Measurements from ENCODE around the gene EXD1. TPM values are rescaled to one million over a fixed set of nuclear protein-coding genes. Genes with fewer than 3 reads are reported as not detected.
A peak's percentile ranks its signal among the peaks of the same experiment; 100 is the strongest.

Gene EXD1
- total and polyA plus RNA-seq, 2 of the 13 experiments (the other 11 are each of a cell fraction or from before 2014, with no cell fraction given), result not detected

DNA sequence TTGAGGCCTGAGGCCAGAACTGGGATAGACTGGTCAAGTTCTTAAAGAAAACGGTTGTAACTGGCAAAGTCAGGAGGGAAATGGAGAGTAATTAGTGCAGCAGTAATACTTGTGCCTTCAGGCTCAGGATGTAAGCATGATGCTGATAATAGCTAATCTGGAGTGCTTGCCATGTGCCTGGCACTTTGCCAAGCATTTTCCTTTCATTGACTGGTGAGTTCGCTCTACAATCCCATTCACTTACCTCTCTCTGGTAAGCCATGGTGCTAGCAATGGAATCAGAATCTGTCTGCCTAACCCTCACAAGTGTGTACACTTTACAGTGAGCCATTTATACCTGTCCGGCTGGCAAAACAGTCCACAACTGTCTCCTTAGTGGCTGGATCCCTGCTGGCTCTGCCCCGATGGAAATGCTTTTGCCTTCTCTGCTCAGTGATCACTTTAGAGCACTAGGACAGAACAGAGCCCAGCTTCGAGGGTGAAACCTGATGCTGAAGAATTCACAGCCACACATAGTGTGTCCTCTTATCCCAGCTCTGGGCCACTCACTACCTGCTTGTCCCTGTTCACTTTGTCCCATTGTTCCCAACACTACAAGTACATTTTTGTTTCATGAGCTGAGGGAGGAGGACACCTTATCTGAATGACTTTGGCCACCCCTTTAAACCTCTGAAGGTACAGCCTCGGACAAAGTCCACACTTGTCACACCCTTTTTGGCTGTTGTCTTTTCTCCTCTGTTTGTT, 10.8 kb upstream of the EXD1 start (continued):
- TF ChIP-seq, protein P1, sequence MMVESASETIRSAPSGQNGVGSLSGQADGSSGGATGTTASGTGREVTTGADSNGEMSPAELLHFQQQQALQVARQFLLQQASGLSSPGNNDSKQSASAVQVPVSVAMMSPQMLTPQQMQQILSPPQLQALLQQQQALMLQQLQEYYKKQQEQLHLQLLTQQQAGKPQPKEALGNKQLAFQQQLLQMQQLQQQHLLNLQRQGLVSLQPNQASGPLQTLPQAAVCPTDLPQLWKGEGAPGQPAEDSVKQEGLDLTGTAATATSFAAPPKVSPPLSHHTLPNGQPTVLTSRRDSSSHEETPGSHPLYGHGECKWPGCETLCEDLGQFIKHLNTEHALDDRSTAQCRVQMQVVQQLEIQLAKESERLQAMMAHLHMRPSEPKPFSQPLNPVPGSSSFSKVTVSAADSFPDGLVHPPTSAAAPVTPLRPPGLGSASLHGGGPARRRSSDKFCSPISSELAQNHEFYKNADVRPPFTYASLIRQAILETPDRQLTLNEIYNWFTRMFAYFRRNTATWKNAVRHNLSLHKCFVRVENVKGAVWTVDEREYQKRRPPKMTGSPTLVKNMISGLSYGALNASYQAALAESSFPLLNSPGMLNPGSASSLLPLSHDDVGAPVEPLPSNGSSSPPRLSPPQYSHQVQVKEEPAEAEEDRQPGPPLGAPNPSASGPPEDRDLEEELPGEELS (CRISPR knock-in tag; IDR thresholded peaks at IDR 0.05), result peak; percentile 60; the same call in 1 of the 2 replicates
- TF ChIP-seq ETV5 (CRISPR knock-in tag; IDR thresholded peaks at IDR 0.05; ENCODE audit: borderline replicate concordance) (no peak), ZNF3 (CRISPR knock-in tag; IDR thresholded peaks at IDR 0.05) (0 out of 2 replicates have a peak, but pooled peaks have one; percentile 49), HDAC2 (CRISPR knock-in tag; IDR thresholded peaks at IDR 0.05) (peak; percentile 61; the same call in 1 of the 2 replicates), ZNF121 (CRISPR knock-in tag; IDR thresholded peaks at IDR 0.05) (peak; percentile 96), ASH2L (IDR thresholded peaks at IDR 0.05; ENCODE audit: insufficient read length, low read depth, low read length) (peak; percentile 35), NR2F1 (CRISPR knock-in tag; IDR thresholded peaks at IDR 0.05) (no peak), SP5 (CRISPR knock-in tag; IDR thresholded peaks at IDR 0.05; ENCODE audit: borderline replicate concordance, low read depth) (peak; percentile 26; the same call in 1 of the 2 replicates), NCOR1 (IDR thresholded peaks at IDR 0.05; ENCODE audit: borderline replicate concordance, low read length) (0 out of 2 replicates have a peak, but pooled peaks have one; percentile 48), PRPF4 (IDR thresholded peaks at IDR 0.05; ENCODE audit: low read depth, low read length, poor library complexity, severe bottlenecking) (no peak), SP1 (IDR thresholded peaks at IDR 0.05) (no peak), SP1 (CRISPR knock-in tag; IDR thresholded peaks at IDR 0.05) (no peak), DNMT3B (CRISPR knock-in tag; conservative IDR thresholded peaks at IDR 0.05) (no peak), ZSCAN9 (CRISPR knock-in tag; IDR thresholded peaks at IDR 0.05; ENCODE audit: borderline replicate concordance) (no peak), ZSCAN30 (CRISPR knock-in tag; IDR thresholded peaks at IDR 0.05) (no peak), XRCC5 (optimal IDR thresholded peaks at IDR 0.05; ENCODE audit: low read length) (no peak), ZNF292 (CRISPR knock-in tag; IDR thresholded peaks at IDR 0.05; ENCODE audit: borderline replicate concordance, low read depth) (peak; percentile 27; the same call in 1 of the 2 replicates), ZFY (CRISPR knock-in tag; IDR thresholded peaks at IDR 0.05) (peak; percentile 23; the same call in 1 of the 2 replicates), ZNF572 (CRISPR knock-in tag; IDR thresholded peaks at IDR 0.05) (no peak), ZNF761 (CRISPR knock-in tag; conservative IDR thresholded peaks at IDR 0.05) (no peak), ZMAT3 (CRISPR knock-in tag; conservative IDR thresholded peaks at IDR 0.05) (no peak), ZNF34 (CRISPR knock-in tag; IDR thresholded peaks at IDR 0.05; ENCODE audit: borderline replicate concordance) (no peak), ZNF230 (CRISPR knock-in tag; IDR thresholded peaks at IDR 0.05) (no peak), SIX4 (CRISPR knock-in tag; IDR thresholded peaks at IDR 0.05) (peak; percentile 90)
- TF ChIP-seq, protein P2, sequence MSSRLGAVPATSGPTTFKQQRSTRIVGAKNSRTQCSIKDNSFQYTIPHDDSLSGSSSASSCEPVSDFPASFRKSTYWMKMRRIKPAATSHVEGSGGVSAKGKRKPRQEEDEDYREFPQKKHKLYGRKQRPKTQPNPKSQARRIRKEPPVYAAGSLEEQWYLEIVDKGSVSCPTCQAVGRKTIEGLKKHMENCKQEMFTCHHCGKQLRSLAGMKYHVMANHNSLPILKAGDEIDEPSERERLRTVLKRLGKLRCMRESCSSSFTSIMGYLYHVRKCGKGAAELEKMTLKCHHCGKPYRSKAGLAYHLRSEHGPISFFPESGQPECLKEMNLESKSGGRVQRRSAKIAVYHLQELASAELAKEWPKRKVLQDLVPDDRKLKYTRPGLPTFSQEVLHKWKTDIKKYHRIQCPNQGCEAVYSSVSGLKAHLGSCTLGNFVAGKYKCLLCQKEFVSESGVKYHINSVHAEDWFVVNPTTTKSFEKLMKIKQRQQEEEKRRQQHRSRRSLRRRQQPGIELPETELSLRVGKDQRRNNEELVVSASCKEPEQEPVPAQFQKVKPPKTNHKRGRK (CRISPR knock-in tag; IDR thresholded peaks at IDR 0.05), result no peak
- TF ChIP-seq, protein P3, sequence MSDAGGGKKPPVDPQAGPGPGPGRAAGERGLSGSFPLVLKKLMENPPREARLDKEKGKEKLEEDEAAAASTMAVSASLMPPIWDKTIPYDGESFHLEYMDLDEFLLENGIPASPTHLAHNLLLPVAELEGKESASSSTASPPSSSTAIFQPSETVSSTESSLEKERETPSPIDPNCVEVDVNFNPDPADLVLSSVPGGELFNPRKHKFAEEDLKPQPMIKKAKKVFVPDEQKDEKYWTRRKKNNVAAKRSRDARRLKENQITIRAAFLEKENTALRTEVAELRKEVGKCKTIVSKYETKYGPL (CRISPR knock-in tag; IDR thresholded peaks at IDR 0.05), result no peak
- TF ChIP-seq, protein P4, sequence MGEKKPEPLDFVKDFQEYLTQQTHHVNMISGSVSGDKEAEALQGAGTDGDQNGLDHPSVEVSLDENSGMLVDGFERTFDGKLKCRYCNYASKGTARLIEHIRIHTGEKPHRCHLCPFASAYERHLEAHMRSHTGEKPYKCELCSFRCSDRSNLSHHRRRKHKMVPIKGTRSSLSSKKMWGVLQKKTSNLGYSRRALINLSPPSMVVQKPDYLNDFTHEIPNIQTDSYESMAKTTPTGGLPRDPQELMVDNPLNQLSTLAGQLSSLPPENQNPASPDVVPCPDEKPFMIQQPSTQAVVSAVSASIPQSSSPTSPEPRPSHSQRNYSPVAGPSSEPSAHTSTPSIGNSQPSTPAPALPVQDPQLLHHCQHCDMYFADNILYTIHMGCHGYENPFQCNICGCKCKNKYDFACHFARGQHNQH (CRISPR knock-in tag; IDR thresholded peaks at IDR 0.05), result 0 out of 2 replicates have a peak, but pooled peaks have one; percentile 32

Measured in HepG2 (cell line).